Measurements from ENCODE around the gene GDPGP1. TPM values are rescaled to one million over a fixed set of nuclear protein-coding genes. Genes with fewer than 3 reads are reported as not detected.

The GDPGP1 gene
- total and polyA plus RNA-seq, 2 experiments from 2014 or later: 0.61 to 3.8 TPM

GRCh38 chr15:90205886-90206285 is 28.1 kb upstream of the GDPGP1 start:
- Histone ChIP-seq H3K27me3 (ENCODE audit: insufficient read depth) (no peaks in the 10 kb centered on the region), H3K79me2 (replicated peaks; ENCODE audit: insufficient read depth) (peaks cover 47% of the 10 kb centered on the region), H3K36me3 (ENCODE audit: insufficient read depth) (no peaks in the 10 kb centered on the region), H3K27ac (ENCODE audit: low read depth) (no peak overlapping the region), H4K20me1 (replicated peaks; ENCODE audit: insufficient read depth) (peaks cover 21% of the 10 kb centered on the region), H3F3A (replicated peaks; ENCODE audit: low read depth) (no peaks in the 10 kb centered on the region), H2AFZ (no peak overlapping the region), H3K4me2 (no peak overlapping the region), H3K4me1 (ENCODE audit: insufficient read depth) (peaks cover 5% of the 10 kb centered on the region; the same call in 1 of the 2 replicates), H3K9me2 (ENCODE audit: insufficient read depth) (no peaks in the 10 kb centered on the region), H3K4me3 (no peak overlapping the region)
- H3K9me3 Mint-ChIP-seq: no peaks in the 10 kb centered on the region
- H3K27me3 Mint-ChIP-seq (ENCODE audit: insufficient read depth, low read depth, poor library complexity): peaks cover 16% of the 10 kb centered on the region
- no peak overlapping the region for H3K27ac Mint-ChIP-seq
- peaks cover 14% of the 10 kb centered on the region for H3K4me1 Mint-ChIP-seq
- ATAC-seq: no peak
- peaks cover 11% of the 10 kb centered on the region; the same call in 2 of the 3 replicates for H3K36me3 Mint-ChIP-seq (ENCODE audit: low read depth)
- TF ChIP-seq POLR2AphosphoS5 (IDR thresholded peaks at IDR 0.05; ENCODE audit: low read depth): no peak
- TF ChIP-seq STAT1 (IDR thresholded peaks at IDR 0.05; ENCODE audit: unreplicated experiment): no peak
- no peak overlapping the region for H3K4me3 Mint-ChIP-seq
- DNase-seq (ENCODE audit: low spot score): no peak

- ATAC-seq (no peak), DNase-seq (ENCODE audit: low spot score) (no peak)
- Histone ChIP-seq H3F3A (replicated peaks; ENCODE audit: low read depth) (no peaks in the 10 kb centered on the region), H2AFZ (no peak overlapping the region), H3K4me1 (ENCODE audit: insufficient read depth) (peaks cover 5% of the 10 kb centered on the region; the same call in 1 of the 2 replicates), H3K79me2 (replicated peaks; ENCODE audit: insufficient read depth) (peaks cover 46% of the 10 kb centered on the region), H3K9me2 (ENCODE audit: insufficient read depth) (no peaks in the 10 kb centered on the region), H4K20me1 (replicated peaks; ENCODE audit: insufficient read depth) (peaks cover 21% of the 10 kb centered on the region), H3K27me3 (ENCODE audit: insufficient read depth) (no peaks in the 10 kb centered on the region), H3K36me3 (ENCODE audit: insufficient read depth) (no peaks in the 10 kb centered on the region), H3K4me3 (no peak overlapping the region), H3K4me2 (no peak overlapping the region), H3K27ac (ENCODE audit: low read depth) (no peak overlapping the region)
- Mint-ChIP-seq H3K36me3 (ENCODE audit: low read depth) (peaks cover 11% of the 10 kb centered on the region; the same call in 2 of the 3 replicates), H3K4me3 (no peak overlapping the region), H3K27me3 (ENCODE audit: insufficient read depth, low read depth, poor library complexity) (peaks cover 15% of the 10 kb centered on the region), H3K9me3 (no peaks in the 10 kb centered on the region), H3K4me1 (peaks cover 16% of the 10 kb centered on the region), H3K27ac (no peak overlapping the region)
- no peak for TF ChIP-seq POLR2AphosphoS5 (IDR thresholded peaks at IDR 0.05; ENCODE audit: low read depth)
- TF ChIP-seq NANOG (IDR thresholded peaks at IDR 0.05; ENCODE audit: borderline replicate concordance): no peak
- no peak for TF ChIP-seq CTCF (conservative IDR thresholded peaks at IDR 0.05; ENCODE audit: low read depth in 2 of 2)
- no peak for TF ChIP-seq CREB1 (CRISPR knock-in tag; IDR thresholded peaks at IDR 0.05; ENCODE audit: low read depth)
Measured at GRCh38 chr15:90207252-90207651, 26.8 kb upstream of the GDPGP1 start.

- DNase-seq (ENCODE audit: low spot score) (no peak), ATAC-seq (no peak)
- Mint-ChIP-seq H3K4me3 (no peak overlapping the region), H3K27me3 (ENCODE audit: insufficient read depth, low read depth, poor library complexity) (peaks cover 11% of the 10 kb centered on the region), H3K9me3 (no peaks in the 10 kb centered on the region), H3K27ac (0 out of 2 replicates have a peak overlapping the region, but pooled peaks have one; percentile 52), H3K36me3 (ENCODE audit: low read depth) (peaks cover 11% of the 10 kb centered on the region; the same call in 2 of the 3 replicates), H3K4me1 (peaks cover 7% of the 10 kb centered on the region)
- H3F3A ChIP-seq (replicated peaks; ENCODE audit: low read depth): no peaks in the 10 kb centered on the region
- H3K4me1 ChIP-seq (ENCODE audit: insufficient read depth): no peaks in the 10 kb centered on the region
- H3K4me2 ChIP-seq: no peak overlapping the region
- H3K27me3 ChIP-seq (ENCODE audit: insufficient read depth): no peaks in the 10 kb centered on the region
- H3K9me2 ChIP-seq (ENCODE audit: insufficient read depth): no peaks in the 10 kb centered on the region
- no peak overlapping the region for H3K27ac ChIP-seq (ENCODE audit: low read depth)
- H3K4me3 ChIP-seq: no peak overlapping the region
- H2AFZ ChIP-seq: no peak overlapping the region
- H3K79me2 ChIP-seq (replicated peaks; ENCODE audit: insufficient read depth): peaks cover 35% of the 10 kb centered on the region
- H4K20me1 ChIP-seq (replicated peaks; ENCODE audit: insufficient read depth): peaks cover 10% of the 10 kb centered on the region
- H3K36me3 ChIP-seq (ENCODE audit: insufficient read depth): no peaks in the 10 kb centered on the region
- TF ChIP-seq CTCF (conservative IDR thresholded peaks at IDR 0.05; ENCODE audit: low read depth in 2 of 2) (no peak), STAT1 (IDR thresholded peaks at IDR 0.05; ENCODE audit: unreplicated experiment) (no peak), REST (IDR thresholded peaks at IDR 0.05; ENCODE audit: unreplicated experiment) (no peak), NANOG (IDR thresholded peaks at IDR 0.05; ENCODE audit: borderline replicate concordance) (no peak)
Measured at GRCh38 chr15:90208356-90208755, 25.7 kb upstream of the GDPGP1 start.
